GM12878 (cell line): ENCODE results near the gene BCAN. TPM values are rescaled to one million over a fixed set of nuclear protein-coding genes. Genes with fewer than 3 reads are reported as not detected.

Experiments used
- ATAC-seq: fragments of 200-7000 bp; cut with Tn5 transposase; 3 replicates; pipeline ENCODE4 v1.9.1; 2020; ENCODE audit warnings: mild to moderate bottlenecking, moderate library complexity
- BruUV-seq: library from RNA; stranded (reverse); fragments of 400-500 nt; replicated peaks from 2 replicates; lab custom pipeline; 2021; lab: Mats Ljungman, UMichigan
- CTCF ChIA-PET: fragments of 300-600 bp; sonication (Branson Sonifier 250); formaldehyde crosslinking; extraction: SDS; loops from one replicate; lab custom pipeline; 2021; ENCODE audit warnings: inconsistent platforms; lab: Yijun Ruan, JAX
- POLR2A ChIA-PET: fragments of 350-600 bp; formaldehyde crosslinking; extraction: SDS; loops from one replicate; lab custom pipeline; 2021; ENCODE audit warnings: inconsistent platforms; lab: Charles Lee
- RAD21 ChIA-PET: fragments of 300-600 bp; sonication (Branson Sonifier 250); formaldehyde crosslinking; loops from one replicate; lab custom pipeline; 2023; ENCODE audit warnings: antibody characterized with exemption; ENCODE audit not compliant: unreplicated experiment; lab: Charles Lee
- SMC1A ChIA-PET: fragments of 300-600 bp; sonication (Branson Sonifier 250); formaldehyde crosslinking; loops from one replicate; lab custom pipeline; 2023; ENCODE audit not compliant: unreplicated experiment, uncharacterized antibody; lab: Charles Lee
- DNase-seq: peaks from one replicate; pipeline ENCODE4 v3.0.0-alpha.2; 2011; ENCODE audit warnings: low read depth, low spot score
- FAIRE-seq: peaks from 3 replicates; lab custom pipeline; 2011; peaks lifted over from hg19 to GRCh38; lab: Jason Lieb, UNC
- H2AFZ ChIP-seq: 2 replicates; pipeline ENCODE4 v1.6.0; 2011; ENCODE audit warnings: low read depth, low read length, control low read depth; ENCODE audit not compliant: control insufficient read depth
- H3K27ac ChIP-seq: 2 replicates; pipeline ENCODE4 v1.5.1; 2011; ENCODE audit warnings: control low read depth; ENCODE audit not compliant: control insufficient read depth, insufficient read depth
- H3K27me3 ChIP-seq, 2 experiments: replicated peaks in 1 of 2; 2 replicates each; pipeline versions ENCODE4 v1.6.0 to v1.6.1; 2011; ENCODE audit warnings: low read length in 1 of 2; ENCODE audit not compliant: control insufficient read depth in 2 of 2, insufficient read depth in 2 of 2
- H3K36me3 ChIP-seq, 2 experiments: 2 replicates each; pipeline ENCODE4 v1.5.1; 2011; ENCODE audit warnings: low read length in 1 of 2; ENCODE audit not compliant: control insufficient read depth in 2 of 2, insufficient read depth in 2 of 2
- H3K4me1 ChIP-seq: 2 replicates; pipeline ENCODE4 v1.6.1; 2011; ENCODE audit warnings: mild to moderate bottlenecking, low read length, moderate library complexity, mixed read lengths; ENCODE audit not compliant: control insufficient read depth, insufficient read depth
- H3K4me2 ChIP-seq: 2 replicates; pipeline ENCODE4 v1.6.0; 2011; ENCODE audit warnings: control low read depth; ENCODE audit not compliant: control insufficient read depth, insufficient read depth
- H3K4me3 ChIP-seq: fragments of 200-600 bp; sonication (generic); 2 replicates; pipeline ENCODE4 v1.5.1; 2016
- H3K79me2 ChIP-seq: 2 replicates; pipeline ENCODE4 v1.6.0; 2011; ENCODE audit warnings: low read length; ENCODE audit not compliant: control insufficient read depth, insufficient read depth
- H3K9ac ChIP-seq: 2 replicates; pipeline ENCODE4 v1.8.0; 2011; ENCODE audit warnings: low read length, control low read depth, mixed read lengths; ENCODE audit not compliant: control insufficient read depth, insufficient read depth
- H3K9me3 ChIP-seq: replicated peaks from 3 replicates; pipeline ENCODE4 v1.5.1; 2011; ENCODE audit warnings: mild to moderate bottlenecking, low read length; ENCODE audit not compliant: control insufficient read depth, insufficient read depth
- H4K20me1 ChIP-seq: 2 replicates; pipeline ENCODE4 v1.6.0; 2011; ENCODE audit not compliant: control insufficient read depth, insufficient read depth
- ATF7 ChIP-seq: fragments of 450-650 bp; IDR thresholded peaks from 2 replicates; pipeline ENCODE4 v1.6.1; 2016; ENCODE audit warnings: low read depth, mild to moderate bottlenecking
- CHD4 ChIP-seq: fragments of 200-600 bp; sonication (generic); IDR thresholded peaks from 2 replicates; pipeline ENCODE4 v1.6.1; 2016; ENCODE audit warnings: mild to moderate bottlenecking
- CREM ChIP-seq: IDR thresholded peaks from 2 replicates; pipeline ENCODE4 v1.6.1; 2014; ENCODE audit warnings: antibody characterized with exemption, low read depth
- ESRRA ChIP-seq: IDR thresholded peaks from 2 replicates; pipeline ENCODE4 v1.6.1; 2012; ENCODE audit warnings: mild to moderate bottlenecking, low read length, improper control_type of control experiment
- FOXM1 ChIP-seq: IDR thresholded peaks from 2 replicates; pipeline ENCODE4 v1.6.1; 2012; ENCODE audit warnings: low read depth, mild to moderate bottlenecking, inconsistent platforms, low read length, moderate library complexity
- KAT2A ChIP-seq: conservative IDR thresholded peaks from 2 replicates; pipeline ENCODE4 v1.6.1; 2011; ENCODE audit warnings: low read depth, low read length; ENCODE audit not compliant: control insufficient read depth
- KLF5 ChIP-seq: fragments of 450-650 bp; IDR thresholded peaks from 2 replicates; pipeline ENCODE4 v1.6.1; 2014; ENCODE audit warnings: mild to moderate bottlenecking; ENCODE audit not compliant: partially characterized antibody
- LARP7 ChIP-seq: fragments of 450-650 bp; IDR thresholded peaks from 2 replicates; pipeline ENCODE4 v1.6.1; 2017; ENCODE audit warnings: mild to moderate bottlenecking
- MLLT1 ChIP-seq: fragments of 450-650 bp; IDR thresholded peaks from 2 replicates; pipeline ENCODE4 v1.6.1; 2016; ENCODE audit warnings: mild to moderate bottlenecking
- NBN ChIP-seq: fragments of 450-650 bp; IDR thresholded peaks from 2 replicates; pipeline ENCODE4 v1.6.1; 2016
- NFXL1 ChIP-seq: fragments of 450-650 bp; IDR thresholded peaks from 2 replicates; pipeline ENCODE4 v1.6.1; 2017; ENCODE audit warnings: antibody characterized with exemption, mild to moderate bottlenecking, borderline replicate concordance
- NR2C2 ChIP-seq: IDR thresholded peaks from 2 replicates; pipeline ENCODE4 v1.6.1; 2011; ENCODE audit warnings: borderline replicate concordance, low read depth; ENCODE audit not compliant: control insufficient read depth, insufficient read length
- POLR2A ChIP-seq: IDR thresholded peaks from 2 replicates; pipeline ENCODE4 v1.6.1; 2011; ENCODE audit warnings: low read depth, mild to moderate bottlenecking, low read length
- SREBF1 ChIP-seq: IDR thresholded peaks from 2 replicates; pipeline ENCODE4 v1.6.1; 2012; ENCODE audit warnings: mild to moderate bottlenecking, low read length
- SREBF2 ChIP-seq: IDR thresholded peaks from 2 replicates; pipeline ENCODE4 v1.6.1; 2012; ENCODE audit warnings: mild to moderate bottlenecking, low read length
- TCF12 ChIP-seq: IDR thresholded peaks from 2 replicates; pipeline ENCODE4 v1.6.1; 2011; ENCODE audit warnings: low read depth, mild to moderate bottlenecking, low read length
- USF1 ChIP-seq: IDR thresholded peaks from 2 replicates; pipeline ENCODE4 v1.6.1; 2011; ENCODE audit warnings: borderline replicate concordance, low read depth, mild to moderate bottlenecking, moderate library complexity, mixed read lengths, low read length; ENCODE audit not compliant: insufficient read depth; ENCODE audit errors: extremely low read length
- WRNIP1 ChIP-seq: IDR thresholded peaks from 2 replicates; pipeline ENCODE4 v1.6.1; 2011; ENCODE audit warnings: low read depth, low read length, improper control_type of control experiment, borderline replicate concordance
- WGBS: methylation state at CpG from one replicate; pipeline ENCODE4 v1.1.6; 2016; ENCODE audit warnings: low lambda C conversion rate; ENCODE audit not compliant: insufficient replicate concordance, insufficient coverage; ENCODE audit errors: missing lambda C conversion rate; 5-methylcytosine and 5-hydroxymethylcytosine counted together
- in situ Hi-C: fragments of 300-500 bp; cut with MboI; formaldehyde crosslinking; loops from 9 replicates; pipeline ENCODE4 v1.14.3; 2018; ENCODE audit warnings: mixed read lengths
- intact Hi-C: fragments of 100-400 bp; cut with micrococcal nuclease; formaldehyde crosslinking; loops from one replicate; pipeline ENCODE4 v1.14.2; 2022; ENCODE audit not compliant: unreplicated experiment
- polyA plus RNA-seq, 11 experiments: library from polyadenylated mRNA; depleted of rRNA in 4 of 11; unstranded in 6 of 11; stranded (reverse) in 5 of 11; fragments of >200 nt; fragmentation: Nextera tagmentation in 4 of 11; fragmentation: Illumina TruSeq in 1 of 11; extraction: Ambion mirVana in 4 of 11; extraction: Trizol in 1 of 11; gene quantifications; 1 replicate in 1 of 11; 2 replicates in 10 of 11; pipeline versions ENCODE4 v1.2.1 to v1.2.3, GENCODE V29; 2011 to 2016; ENCODE audit warnings: inconsistent platforms in 2 of 11, missing spikeins in 2 of 11, low read depth in 1 of 11
- total RNA-seq, 4 experiments: library from RNA; depleted of rRNA in 3 of 4; stranded (reverse); fragments of >200 nt in 3 of 4; fragmentation: Illumina TruSeq in 1 of 4; extraction: Trizol in 1 of 4; gene quantifications; 2 replicates each; pipeline versions ENCODE4 v1.2.1 to v1.2.3, GENCODE V29; 2013 to 2021

Gene BCAN
- total and polyA plus RNA-seq, 10 of the 15 experiments (the other 5 are each of a cell fraction or from before 2014, with no cell fraction given): 0.05 to 1.3 (median 0.18) TPM; not detected in 1

- H3K36me3 ChIP-seq: no peaks in the 10 kb centered on the region
- ChIA-PET RAD21 (interaction anchor here (0.6 to 5.8 kb wide), 5 partner anchors 10 to 53 kb away, joined by 3 to 58 read pairs (median 5); no protein-coding TSS in a partner anchor), POLR2A (no interaction called here), CTCF (interaction anchor here (1.2 to 12.9 kb wide), 7 partner anchors 9 to 53 kb away, joined by 3 to 192 read pairs (median 8); no protein-coding TSS in a partner anchor), SMC1A (interaction anchor here (0.9 to 1.9 kb wide), 5 partner anchors 9 to 60 kb away, joined by 3 to 7 read pairs (median 4); no protein-coding TSS in a partner anchor)
- no peaks in the 10 kb centered on the region for H3K9me3 ChIP-seq
- H3K4me3 ChIP-seq: no peak overlapping the region
- H3K27me3 ChIP-seq: peaks cover 16 to 18% of the 10 kb centered on the region in 2 experiments
- FAIRE-seq (no peak), DNase-seq (no peak), ATAC-seq (no peak)
- 0% methylated on average over 2 of the region's 2 CpGs for WGBS
- no TSS peak for BruUV-seq
- TF ChIP-seq NFXL1 (no peak), USF1 (no peak), MLLT1 (no peak), NBN (no peak), ESRRA (no peak), WRNIP1 (no peak), SREBF2 (no peak), KAT2A (no peak), CHD4 (no peak), TCF12 (no peak), NR2C2 (no peak), LARP7 (no peak), KLF5 (no peak), ATF7 (no peak), POLR2A (no peak), FOXM1 (no peak), CREM (no peak), SREBF1 (no peak)
- H3K79me2 ChIP-seq: no peaks in the 10 kb centered on the region
- in situ Hi-C loops: no loop called here
- no peak overlapping the region for H3K4me2 ChIP-seq
- H4K20me1 ChIP-seq: no peaks in the 10 kb centered on the region
- peaks cover 17% of the 10 kb centered on the region for H3K4me1 ChIP-seq
- H3K27ac ChIP-seq: no peak overlapping the region
- H2AFZ ChIP-seq: no peak overlapping the region
- H3K9ac ChIP-seq: no peak overlapping the region
- intact Hi-C loops: no loop called here
These were observed 38.1 kb downstream of the BCAN start for GRCh38 chr1:156680056-156680455.
